IPS-11a (cell line): ENCODE results near the gene CYLC2.

Source experiments
- H3K4me3 ChIP-seq: one replicate; pipeline ENCODE4 v1.5.1; 2013; ENCODE audit warnings: low read depth, low read length, control low read depth

The CYLC2 gene, protein sequence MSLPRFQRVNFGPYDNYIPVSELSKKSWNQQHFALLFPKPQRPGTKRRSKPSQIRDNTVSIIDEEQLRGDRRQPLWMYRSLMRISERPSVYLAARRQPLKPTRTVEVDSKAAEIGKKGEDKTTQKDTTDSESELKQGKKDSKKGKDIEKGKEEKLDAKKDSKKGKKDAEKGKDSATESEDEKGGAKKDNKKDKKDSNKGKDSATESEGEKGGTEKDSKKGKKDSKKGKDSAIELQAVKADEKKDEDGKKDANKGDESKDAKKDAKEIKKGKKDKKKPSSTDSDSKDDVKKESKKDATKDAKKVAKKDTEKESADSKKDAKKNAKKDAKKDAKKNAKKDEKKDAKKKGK

DNA sequence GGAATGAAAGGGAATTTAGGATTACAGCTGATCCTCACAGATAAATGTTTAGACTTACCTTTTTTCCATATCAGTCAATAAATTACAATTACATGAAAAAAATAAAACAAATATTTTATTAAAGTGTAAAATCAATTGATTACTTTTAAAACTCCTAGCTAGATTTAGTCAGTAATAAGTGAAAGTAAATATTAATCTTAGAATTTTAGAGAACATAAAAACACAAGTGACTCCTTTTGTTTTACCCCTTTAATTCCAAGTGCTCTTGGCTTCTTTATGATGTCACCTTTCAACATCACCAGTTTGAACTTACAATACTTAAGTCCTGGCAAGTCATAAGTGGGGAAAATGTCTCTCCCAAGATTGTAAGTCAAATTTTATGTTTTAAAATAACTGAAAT, at the start of gene CYLC2:
CYLC2 (plus strand) TSS at position 301 of the 400 bp plus-strand sequence; CDS start at position 349, 48 bp downstream.
- H3K4me3 ChIP-seq = no peak within 1 kb of the TSS

GRCh38 chr9:102950346-102950745, 44.8 kb upstream of the CYLC2 start:
- H3K4me3 ChIP-seq = no peak overlapping the region

- H3K4me3 ChIP-seq = no peak overlapping the region
Measured at GRCh38 chr9:102966999-102967398, 28.1 kb upstream of the CYLC2 start.

DNA sequence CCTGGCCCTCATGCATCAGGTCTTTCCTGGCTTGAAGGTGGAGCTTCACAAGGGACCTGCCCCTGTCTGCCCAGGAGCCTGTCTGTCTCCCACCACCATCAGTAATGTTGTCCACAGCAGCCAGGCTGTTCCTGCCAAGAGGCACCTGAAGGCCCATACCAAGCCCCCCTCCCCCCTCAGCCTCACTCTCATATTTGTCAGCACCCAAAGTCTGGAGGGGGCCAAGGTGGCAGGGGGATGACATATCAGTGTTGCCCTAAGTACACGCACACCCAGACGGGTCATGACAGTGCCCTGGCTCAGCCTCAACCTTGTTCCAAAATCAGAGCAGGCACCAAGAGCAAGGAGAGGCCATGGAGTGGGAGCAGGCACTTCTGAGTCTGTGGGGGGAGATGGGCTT, 27.2 kb upstream of the CYLC2 start:
- no peak overlapping the region for H3K4me3 ChIP-seq

GRCh38 chr9:102972780-102973179, 22.4 kb upstream of the CYLC2 start:
- H3K4me3 ChIP-seq = no peak overlapping the region

- no peak overlapping the region for H3K4me3 ChIP-seq
Measured at GRCh38 chr9:102974530-102974929, 20.6 kb upstream of the CYLC2 start.

DNA sequence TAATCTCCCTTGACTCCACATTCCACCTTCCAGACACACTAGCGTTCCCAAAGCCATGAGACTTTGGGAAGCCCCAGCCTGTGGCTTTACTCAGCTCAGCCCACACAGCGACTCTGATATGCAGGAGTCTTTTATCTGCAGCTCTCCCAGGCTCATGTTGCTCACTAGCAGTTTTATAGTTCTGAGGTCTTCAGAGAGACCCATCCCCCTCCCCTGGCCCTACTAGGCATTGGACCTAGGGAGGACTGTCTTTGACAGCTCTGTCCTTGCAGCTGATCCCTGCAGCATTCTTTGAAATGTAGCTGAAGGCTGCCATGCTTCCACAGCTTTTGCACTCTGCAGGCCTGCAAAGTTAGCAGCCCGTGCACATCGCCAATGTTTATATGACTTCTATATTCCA, 19.9 kb upstream of the CYLC2 start:
- H3K4me3 ChIP-seq = no peak overlapping the region

DNA sequence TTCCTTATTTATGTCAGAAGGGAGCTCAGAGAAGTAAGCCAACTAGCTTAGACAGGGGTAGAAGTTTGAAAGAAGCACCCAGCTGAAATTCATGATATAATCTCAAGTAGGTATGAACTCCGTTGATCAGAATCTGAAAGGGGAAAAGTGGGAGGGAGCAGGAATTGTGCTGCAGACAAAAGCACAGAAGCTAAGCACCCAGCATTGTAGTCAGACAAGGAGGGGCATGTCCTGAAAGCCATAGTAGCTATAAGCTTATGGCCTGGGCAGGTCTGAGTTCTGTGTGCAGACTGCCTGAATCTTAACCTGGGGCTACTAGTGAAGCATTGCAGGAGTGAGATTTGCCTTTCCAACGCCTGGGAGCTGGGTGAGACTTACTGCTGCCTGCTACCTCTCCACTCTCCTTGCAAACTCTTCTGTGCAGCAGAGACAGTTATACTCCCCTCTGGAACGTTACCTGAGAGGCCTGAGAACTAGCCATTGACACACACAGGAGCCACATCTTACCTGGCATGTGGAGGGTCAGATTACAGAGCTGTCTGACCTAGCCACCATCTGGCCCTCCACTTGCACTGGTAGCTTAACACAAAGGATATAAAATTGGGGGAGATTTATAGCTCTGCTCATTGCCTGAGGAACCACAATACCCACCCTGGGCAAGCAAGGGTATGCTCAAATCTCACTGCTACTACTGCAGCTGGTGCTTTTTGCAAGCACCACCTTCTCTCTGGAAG, 9.8 kb upstream of the CYLC2 start:
- H3K4me3 ChIP-seq = no peak overlapping the region

DNA sequence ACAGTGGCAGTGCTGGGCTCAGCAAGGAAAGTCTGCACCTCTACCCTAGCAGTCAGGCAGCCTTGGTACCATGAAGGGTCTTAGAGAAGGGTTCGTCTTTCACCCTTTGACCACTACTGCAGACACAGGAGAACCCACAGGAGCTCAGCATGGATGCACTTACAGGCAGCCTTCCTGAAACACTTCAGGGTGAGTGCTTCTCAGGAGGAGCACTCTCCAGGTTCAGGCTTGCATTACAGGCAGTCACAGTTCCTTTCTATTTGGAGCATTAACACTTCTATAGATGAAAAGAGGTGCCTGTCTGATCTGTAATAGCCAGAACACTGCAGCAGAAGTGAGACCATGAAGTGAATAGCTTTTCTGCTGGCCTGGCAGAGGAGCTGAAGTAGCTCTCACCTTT, 8.7 kb upstream of the CYLC2 start:
- H3K4me3 ChIP-seq = no peak overlapping the region

DNA sequence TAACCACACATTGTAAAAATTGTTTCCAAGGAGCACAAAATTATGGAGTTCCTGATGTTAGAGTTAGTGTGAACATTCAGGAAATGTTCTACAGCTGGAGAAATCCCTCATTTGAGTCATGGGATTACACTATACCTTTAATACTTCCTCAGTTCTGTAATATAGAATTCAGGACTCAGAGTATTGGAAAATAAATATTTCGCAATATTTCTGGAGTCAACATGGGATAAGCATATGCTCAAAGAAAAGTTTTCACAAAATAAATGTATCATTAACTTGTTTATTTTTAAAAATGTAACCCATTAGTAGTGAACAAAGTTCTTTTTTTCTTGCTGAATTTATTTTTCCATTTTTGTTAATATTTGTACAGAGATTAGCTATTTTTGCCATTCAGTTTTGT, 8.6 kb downstream of the CYLC2 start:
- H3K4me3 ChIP-seq = no peak overlapping the region

DNA sequence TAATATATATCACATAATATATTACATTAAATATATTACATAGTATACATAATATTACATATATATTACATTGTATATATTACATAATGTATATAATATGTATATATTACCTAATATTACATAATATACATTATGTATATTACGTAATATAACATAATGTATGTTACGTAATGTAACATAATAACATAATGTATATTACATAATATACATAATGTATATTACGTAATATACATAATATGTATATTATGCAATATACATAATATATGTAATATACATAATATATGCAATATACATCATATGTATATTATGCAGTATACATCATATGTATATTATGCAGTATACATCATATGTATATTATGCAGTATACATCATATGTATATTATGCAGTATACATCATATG, 19.1 kb downstream of the CYLC2 start:
- no peak overlapping the region for H3K4me3 ChIP-seq

DNA sequence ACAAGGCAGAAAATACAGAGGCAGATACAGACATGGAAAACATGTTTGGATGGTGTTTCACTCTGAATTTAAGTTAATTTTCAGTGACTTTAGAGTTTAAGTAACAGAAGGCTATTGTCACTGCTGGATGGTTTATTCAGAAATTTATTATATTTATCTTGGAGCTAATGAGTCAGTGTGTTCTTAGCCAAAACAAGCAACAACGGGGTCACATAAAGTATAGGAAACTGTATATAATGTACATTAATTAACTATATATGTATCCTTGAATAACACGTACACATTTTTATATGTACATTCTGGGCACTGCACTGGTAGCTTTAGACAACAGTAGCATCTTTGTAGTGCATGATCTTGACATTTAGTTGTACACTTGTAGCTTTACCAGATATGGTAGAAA, 30.7 kb downstream of the CYLC2 start:
- no peak overlapping the region for H3K4me3 ChIP-seq

- no peak overlapping the region for H3K4me3 ChIP-seq
Measured at GRCh38 chr9:103037508-103038477, 42.7 kb downstream of the CYLC2 start.

- no peak overlapping the region for H3K4me3 ChIP-seq
Measured at GRCh38 chr9:103041961-103042360, 46.8 kb downstream of the CYLC2 start.
